ENCODE data around the gene OR8B3.

DNA sequence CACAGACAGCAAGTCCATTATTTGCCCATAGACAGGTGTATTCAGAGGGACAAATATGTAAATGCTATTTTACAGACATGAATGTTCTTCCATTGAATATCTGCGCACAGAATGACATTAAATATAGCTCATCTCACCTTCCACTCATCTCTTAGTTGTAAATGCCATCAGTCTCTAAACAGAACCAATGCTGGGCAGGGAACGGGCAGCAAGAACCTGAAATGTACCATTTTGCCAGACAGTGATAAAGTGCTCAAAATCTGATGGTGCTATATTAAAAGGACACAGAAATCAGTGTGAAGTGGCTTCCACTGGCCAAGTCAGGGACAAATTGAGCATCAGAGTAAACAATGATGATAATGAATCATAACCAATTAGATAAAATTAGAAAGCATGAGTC lies 35.9 kb upstream of the OR8B3 start:
- TF ChIP-seq EZH2phosphoT487 (IDR thresholded peaks at IDR 0.05): no peak
- TF ChIP-seq, protein P1, sequence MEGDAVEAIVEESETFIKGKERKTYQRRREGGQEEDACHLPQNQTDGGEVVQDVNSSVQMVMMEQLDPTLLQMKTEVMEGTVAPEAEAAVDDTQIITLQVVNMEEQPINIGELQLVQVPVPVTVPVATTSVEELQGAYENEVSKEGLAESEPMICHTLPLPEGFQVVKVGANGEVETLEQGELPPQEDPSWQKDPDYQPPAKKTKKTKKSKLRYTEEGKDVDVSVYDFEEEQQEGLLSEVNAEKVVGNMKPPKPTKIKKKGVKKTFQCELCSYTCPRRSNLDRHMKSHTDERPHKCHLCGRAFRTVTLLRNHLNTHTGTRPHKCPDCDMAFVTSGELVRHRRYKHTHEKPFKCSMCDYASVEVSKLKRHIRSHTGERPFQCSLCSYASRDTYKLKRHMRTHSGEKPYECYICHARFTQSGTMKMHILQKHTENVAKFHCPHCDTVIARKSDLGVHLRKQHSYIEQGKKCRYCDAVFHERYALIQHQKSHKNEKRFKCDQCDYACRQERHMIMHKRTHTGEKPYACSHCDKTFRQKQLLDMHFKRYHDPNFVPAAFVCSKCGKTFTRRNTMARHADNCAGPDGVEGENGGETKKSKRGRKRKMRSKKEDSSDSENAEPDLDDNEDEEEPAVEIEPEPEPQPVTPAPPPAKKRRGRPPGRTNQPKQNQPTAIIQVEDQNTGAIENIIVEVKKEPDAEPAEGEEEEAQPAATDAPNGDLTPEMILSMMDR (IDR thresholded peaks at IDR 0.05): no peak
